Left renal cortex interstitium (tissue), 4 donors: ENCODE data around the gene PRAMEF17. TPM values are rescaled to one million over a fixed set of nuclear protein-coding genes. Genes with fewer than 3 reads are reported as not detected.
"Not testable (repeated sequence)": the region's sequence is repeated elsewhere in the genome, so short reads cannot be mapped to it uniquely, and the experiment has no call there.

Experiments used
- DNase-seq, 4 donors: peaks; one replicate each; pipeline ENCODE4 v3.0.0-alpha.2; 2013; ENCODE audit warnings: low read depth in 4 of 4, low spot score in 2 of 4, missing footprints in 1 of 4
- polyA plus RNA-seq, 4 donors: library from polyadenylated mRNA; unstranded; fragments of 120-200 nt; gene quantifications; one replicate each; pipeline ENCODE4 v1.2.1, GENCODE V29; 2013; ENCODE audit not compliant: insufficient read length in 4 of 4

PRAMEF17 gene
- polyA plus RNA-seq, 4 donors = not detected

GRCh38 chr1:13439104-13439783, 49.8 kb downstream of the PRAMEF17 start:
- DNase-seq = not testable (repeated sequence)

Other genes starting within 250 kb of the PRAMEF17 start
- not detected for gene PRAMEF26, start 233.6 kb upstream of the PRAMEF17 start, polyA plus RNA-seq
- under 1 TPM in 3 of 4 donors, not detected in 1; 0.54 to 0.81 (median 0.58) TPM for gene HNRNPCL4, start 224.0 kb upstream of the PRAMEF17 start, polyA plus RNA-seq
- gene PRAMEF9, start 217.8 kb upstream of the PRAMEF17 start, polyA plus RNA-seq = not detected
- not detected for gene PRAMEF13, start 188.2 kb upstream of the PRAMEF17 start, polyA plus RNA-seq
- gene PRAMEF18, start 163.5 kb upstream of the PRAMEF17 start, polyA plus RNA-seq = not detected
- gene PRAMEF5, start 135.4 kb upstream of the PRAMEF17 start, polyA plus RNA-seq = not detected
- gene PRAMEF8, start 104.5 kb upstream of the PRAMEF17 start, polyA plus RNA-seq = not detected
- not detected for gene PRAMEF33, start 86.1 kb upstream of the PRAMEF17 start, polyA plus RNA-seq
- gene PRAMEF15, start 74.1 kb upstream of the PRAMEF17 start, polyA plus RNA-seq = not detected
- gene PRAMEF14, start 42.5 kb upstream of the PRAMEF17 start, polyA plus RNA-seq = not detected
- not detected for gene PRAMEF19, start 17.7 kb upstream of the PRAMEF17 start, polyA plus RNA-seq
- gene PRAMEF20, start 20.8 kb downstream of the PRAMEF17 start, polyA plus RNA-seq = not detected
- under 1 TPM in 1 of 4 donors, not detected in 3; 0.25 TPM for gene LRRC38, start 124.4 kb downstream of the PRAMEF17 start, polyA plus RNA-seq
- 10 to 100 TPM; 15.9 to 20.6 (median 16.4) TPM for gene PDPN, start 194.2 kb downstream of the PRAMEF17 start, polyA plus RNA-seq